GM19372 (cell line): ENCODE data around the gene MCC.
"Not testable (repeated sequence)": the region's sequence is repeated elsewhere in the genome, so short reads cannot be mapped to it uniquely, and the experiment has no call there.

Source experiments
- ATAC-seq: cut with Tn5 transposase; IDR thresholded peaks from one replicate; pipeline ENCODE4 v1.9.1; 2021; ENCODE audit warnings: mild to moderate bottlenecking, low read depth, moderate library complexity; ENCODE audit not compliant: unreplicated experiment

Gene MCC

DNA sequence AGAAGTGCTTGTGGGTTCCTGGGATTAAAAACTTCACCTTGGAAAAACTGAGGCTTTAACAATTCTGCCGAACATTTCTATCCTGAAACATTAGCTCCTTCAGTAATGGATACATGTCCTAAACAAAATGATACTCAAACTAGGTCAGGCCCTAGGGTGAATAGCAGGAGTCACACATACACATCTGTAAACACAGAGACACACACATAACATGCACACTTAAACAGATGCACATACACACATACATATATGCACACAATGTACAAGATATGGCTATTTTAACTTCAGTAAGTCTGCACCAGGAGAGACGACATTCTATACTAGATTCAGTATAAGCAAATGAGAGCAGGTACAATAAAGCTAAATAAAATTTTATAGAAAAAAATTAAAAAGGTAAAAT, 387.3 kb downstream of the MCC start:
- ATAC-seq = no peak

DNA sequence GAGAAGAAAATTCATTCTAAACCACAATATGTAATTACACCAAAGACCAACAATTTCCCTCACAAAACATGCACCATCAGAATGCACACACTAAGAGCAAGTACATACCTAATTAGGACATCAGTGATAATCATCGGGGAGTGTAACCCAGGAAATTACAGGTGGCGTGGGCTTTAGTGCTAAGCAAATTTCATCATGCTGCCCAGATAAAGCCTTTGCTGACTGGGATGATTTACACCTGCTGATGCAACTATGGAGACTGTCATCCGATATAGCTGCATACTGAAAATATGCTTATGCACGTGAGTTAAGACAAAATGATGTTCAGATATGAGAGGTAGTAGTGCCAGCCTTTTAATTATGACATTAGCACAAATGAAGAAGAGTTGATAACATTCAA, 388.4 kb downstream of the MCC start:
- ATAC-seq = no peak

DNA sequence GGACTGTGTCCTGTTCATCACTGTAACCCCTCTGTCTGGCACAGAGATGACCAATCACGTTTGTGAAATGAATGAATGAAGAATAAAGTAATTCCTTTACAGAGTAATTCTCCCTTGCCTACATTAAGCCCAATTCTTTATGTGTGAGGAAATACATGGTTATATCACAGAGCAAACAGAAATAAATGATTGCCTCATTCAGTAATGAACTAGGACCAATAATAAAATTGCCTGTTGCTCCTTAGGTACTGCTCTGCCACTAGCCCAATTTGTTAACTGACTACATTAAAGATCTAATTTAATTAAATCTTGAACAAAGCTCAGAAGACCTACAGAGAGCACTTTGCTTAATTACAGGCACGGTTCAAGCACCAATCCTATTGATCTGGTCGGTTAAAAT, 389.9 kb downstream of the MCC start:
- ATAC-seq = no peak

DNA sequence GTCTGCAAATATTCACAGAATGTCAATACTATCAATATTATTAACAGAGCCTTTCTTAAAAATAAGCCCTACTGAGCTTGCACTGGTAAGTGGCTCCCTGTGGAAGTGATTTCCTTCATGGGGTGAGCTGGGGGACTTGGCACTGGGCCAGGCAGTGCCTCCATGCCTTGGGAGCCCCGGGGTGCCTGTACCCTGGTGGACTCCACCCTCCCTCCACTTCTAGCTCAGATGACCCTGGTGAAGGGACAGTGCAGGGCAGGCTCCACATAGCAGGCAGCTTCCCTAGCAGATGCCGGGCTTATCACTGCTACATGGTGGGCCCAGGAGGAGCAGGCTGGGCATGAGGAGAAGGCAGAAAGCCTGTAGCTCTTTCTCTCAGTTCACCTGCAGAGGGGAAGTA, 392.4 kb downstream of the MCC start:
- no peak for ATAC-seq

DNA sequence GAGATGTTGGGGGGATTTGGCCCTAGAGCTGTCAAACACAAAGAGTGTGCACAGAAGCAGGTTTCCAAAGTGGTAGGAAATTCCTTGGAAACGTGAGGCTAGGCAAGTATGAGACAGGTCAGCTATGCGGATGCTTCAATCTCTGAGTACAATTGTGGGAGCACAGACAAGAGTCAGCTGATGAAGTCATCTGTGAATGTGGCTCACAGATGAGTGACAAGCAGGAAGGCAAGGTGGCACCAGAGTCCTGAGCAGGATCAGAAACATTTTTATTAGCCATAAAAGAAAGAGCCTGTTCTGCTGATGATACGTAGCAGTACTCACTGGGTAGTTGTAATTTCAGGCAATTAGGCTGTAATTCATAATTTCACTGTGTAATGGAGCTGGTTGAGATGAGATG, 394.7 kb downstream of the MCC start:
- no peak for ATAC-seq

DNA sequence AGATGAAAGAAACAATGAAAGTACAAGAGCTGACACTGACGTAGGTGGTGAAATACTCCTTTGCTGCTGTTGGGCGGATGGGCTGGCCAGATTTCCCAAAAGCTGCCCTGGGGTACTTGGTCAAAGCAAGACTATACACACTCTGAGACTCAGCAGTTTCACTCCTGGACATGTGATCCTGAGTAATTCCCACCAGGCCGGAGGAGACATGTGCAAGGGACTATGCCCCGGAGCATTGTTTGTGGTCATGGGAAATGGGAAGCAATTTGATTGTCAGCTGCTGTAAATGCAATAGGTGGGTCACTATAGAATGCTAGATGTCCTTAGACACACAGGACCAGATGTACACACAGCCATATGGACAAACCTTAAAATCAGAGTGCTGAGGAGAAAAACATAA, 395.6 kb downstream of the MCC start:
- no peak for ATAC-seq

DNA sequence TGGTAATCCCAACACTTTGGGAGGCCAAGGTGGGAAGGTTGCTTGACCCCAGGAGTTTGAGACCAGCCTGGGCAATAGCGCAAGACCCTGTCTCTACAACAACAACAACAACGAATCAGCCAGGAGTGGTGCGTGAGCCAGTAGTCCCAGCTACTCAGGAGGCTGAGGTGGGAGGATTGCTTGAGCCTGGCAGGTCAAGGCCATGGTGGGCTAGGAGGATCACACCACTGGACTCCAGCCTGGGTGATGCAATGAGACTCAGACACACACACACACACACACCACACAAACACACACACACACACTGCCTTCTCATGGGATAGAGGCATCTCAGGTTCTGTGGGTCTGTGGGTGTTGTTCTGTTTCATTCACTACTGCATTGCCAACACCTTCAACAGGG, 396.6 kb downstream of the MCC start:
- ATAC-seq = no peak

DNA sequence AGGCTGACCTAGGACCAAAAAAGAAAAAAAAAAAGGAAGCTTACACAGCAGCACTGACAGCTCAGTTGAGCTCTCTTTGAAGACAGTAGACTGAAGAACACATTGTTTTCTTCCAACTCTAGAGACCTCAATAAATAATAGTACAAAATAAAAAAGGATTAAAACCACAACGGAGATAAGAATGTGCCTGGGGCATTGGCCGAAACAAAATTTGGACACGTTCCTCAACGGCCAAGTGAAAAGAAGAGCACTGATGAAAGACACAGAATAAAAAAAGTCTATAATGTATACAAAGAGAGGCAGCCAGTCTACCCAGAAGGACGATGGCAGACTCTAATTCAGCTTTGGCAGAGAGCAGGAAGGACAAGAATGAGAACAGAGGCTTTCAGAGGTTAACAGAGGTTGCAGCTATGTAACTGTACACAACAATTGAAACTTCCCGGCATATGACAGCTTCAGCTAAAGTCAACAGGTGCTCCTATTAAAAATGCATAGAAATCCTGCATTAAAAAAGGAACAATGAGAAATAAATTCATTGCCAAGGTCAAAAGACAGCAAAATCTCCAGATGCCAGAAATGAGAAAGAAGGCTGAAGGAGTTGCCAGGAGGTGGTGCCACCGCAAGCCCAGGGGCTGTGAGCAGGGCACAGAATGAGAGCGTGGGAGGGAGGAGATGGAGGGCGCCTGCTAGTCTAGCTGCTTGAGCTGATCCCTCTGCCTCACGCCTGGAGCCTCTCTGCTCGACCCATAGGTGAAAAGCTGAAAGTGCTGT, 397.7 kb downstream of the MCC start:
- no peak for ATAC-seq

DNA sequence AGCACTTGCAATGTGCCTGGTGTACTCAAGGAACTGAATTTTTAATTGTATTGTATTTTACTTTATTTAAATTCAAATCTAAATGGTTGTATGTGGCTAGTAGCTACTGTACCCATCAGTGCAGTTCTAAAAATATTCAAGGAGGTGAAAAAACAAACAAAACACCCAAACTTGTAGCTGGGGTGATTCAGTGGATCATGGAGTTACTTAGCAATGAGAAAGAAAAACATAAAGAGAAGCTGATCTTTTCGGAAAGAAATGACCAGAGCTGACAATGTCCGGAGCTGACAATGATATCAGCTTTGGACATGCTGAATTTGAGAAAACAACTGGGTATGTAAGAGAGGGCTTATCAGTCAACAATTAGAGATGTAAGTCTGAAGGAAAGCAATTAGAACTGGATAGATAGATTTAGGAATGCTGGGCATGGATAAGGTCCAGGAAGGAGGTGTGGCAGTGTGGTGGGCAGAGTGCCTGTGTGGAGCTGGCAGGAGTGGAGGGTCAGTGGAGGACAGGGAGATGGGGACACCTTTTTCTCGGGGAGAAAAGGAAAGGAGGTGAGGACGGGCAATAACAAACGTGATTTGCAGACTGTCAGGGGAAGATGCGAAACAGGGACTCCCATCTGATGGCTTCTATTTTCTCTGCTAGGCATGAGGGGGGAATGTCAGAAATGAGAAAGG, 398.5 kb downstream of the MCC start:
- ATAC-seq = no peak

DNA sequence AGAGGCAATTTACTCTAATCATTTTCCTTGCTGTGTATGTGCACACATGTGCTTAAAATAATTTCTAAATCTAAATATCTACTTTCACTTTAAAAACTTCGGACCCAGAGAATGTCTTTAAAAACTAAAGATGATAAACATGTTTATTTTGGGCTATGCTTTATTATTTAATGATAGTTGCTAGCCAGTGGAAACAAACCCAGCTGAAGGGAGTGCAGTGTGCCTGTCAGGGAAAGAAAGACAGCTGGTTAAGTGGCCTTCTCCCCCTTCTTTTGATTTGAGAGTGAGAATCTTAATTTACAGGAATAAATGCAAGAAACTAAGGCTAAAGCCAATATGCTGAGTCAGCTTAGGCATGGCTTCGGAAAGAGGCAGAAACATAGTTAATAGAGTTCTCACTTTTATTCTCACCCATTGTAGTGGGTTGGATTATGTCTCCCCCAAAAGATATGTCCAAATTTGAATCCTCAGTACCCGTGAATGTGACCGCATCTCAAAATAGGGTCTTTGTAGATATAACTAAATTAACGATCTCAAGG, 400.2 kb downstream of the MCC start:
- ATAC-seq = no peak

DNA sequence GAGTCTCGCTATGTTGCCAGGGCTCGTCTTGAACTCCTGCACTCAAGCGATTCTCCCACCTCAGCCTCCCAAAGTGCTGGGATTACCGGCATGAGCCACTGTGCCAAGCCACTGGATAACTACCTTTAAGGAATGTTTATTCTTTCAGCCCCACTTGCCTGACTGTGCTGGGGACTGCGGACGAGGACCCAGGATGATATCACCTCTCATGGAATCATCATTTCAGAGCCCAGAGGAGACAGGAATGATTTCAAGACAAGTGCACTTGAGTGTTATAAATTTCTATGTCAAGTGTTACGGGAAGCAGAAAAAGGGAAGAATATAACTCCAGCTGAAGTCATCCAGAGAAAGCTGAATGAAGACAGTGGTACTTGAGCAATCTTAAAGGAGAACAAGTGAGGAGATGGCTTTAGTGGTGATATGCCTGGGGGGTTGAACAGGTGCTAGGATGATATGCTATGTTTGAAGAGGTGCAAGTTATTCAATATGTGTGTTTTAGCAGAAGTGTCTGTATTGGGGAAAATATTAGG, 402.3 kb downstream of the MCC start:
- ATAC-seq = no peak

DNA sequence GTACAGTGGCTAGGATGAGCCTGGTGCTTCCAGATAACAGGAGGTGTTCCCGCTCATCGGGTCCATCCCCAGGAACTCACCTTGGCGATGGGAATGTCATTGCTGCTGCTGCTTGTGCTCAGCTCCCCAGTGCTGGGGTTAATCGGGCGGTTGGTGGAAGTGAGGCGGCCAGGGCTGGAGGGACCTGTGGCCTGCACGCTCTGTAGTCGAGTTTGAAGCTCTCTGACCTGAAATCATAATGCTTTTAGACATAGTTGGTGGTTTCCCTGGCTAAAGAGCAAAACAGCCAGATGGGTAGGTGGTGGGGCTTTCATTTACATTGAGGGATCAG, 403.2 kb downstream of the MCC start:
- ATAC-seq = no peak

DNA sequence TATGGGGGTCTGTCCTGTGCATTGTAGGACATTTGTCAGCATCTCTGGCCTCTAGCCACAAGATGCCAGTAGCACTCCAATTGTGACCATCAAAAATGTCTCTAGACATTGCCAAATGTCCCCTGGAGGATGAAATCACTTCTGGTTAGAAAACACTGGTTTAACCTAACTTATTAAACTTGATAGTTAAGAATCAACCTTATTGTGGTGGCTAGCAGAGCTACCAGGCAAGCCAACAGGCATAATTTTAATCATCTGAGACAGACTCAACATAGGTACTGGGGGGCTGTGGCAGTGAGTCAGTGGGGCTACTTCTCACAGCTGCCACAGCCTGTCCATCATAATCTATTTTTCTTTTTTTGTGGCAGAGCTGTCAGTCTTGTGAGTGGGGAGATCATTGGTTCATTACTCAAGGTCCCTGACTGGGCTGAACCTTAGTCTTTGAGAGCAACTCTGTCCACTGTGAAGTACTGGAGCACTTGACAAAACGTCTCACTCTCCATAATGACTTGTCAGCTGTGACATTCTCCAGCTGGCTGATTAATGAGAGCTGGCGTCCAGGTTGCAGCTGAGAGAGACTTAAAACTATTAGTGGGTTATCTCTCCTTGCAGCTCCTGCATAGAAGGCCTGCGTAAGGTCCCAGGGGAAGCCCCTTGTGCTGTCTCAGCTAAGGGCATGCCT, 403.7 kb downstream of the MCC start:
- no peak for ATAC-seq

DNA sequence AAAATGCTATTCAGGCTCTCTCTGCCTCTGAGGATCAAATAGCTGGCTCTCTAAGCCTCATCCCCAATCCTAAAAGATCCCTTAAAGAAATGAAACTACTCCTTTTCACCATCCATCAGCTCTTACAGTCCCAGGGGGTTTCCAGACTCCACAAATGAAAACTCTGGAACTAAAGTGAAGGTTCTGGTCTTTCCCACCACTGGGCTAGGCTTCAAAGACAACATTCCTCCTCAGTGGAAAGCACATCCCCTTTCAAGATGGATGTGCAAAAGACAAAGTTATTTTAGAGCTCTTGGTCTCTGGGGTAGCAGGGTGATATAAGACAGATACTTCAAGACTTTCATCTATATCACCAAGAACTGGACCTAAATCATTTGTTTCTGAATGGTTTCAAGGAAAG, 404.8 kb downstream of the MCC start:
- ATAC-seq = no peak

DNA sequence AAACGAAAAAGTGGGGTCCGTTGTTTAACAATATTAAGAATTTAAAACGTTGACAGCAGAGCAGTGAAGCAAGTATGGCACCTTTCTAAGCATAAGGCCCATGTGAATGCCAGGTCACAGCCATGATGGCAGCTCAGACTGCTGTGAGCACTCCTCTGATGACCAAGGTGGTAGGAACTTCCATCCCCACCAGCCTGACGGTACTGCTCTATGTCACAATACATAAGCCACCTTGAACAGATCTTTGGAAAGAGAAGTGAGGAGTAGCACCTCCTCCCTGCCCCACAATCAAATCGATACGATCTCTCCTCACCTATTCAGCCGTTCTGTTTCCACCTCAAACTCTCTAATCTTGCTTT, 405.7 kb downstream of the MCC start:
- no peak for ATAC-seq

DNA sequence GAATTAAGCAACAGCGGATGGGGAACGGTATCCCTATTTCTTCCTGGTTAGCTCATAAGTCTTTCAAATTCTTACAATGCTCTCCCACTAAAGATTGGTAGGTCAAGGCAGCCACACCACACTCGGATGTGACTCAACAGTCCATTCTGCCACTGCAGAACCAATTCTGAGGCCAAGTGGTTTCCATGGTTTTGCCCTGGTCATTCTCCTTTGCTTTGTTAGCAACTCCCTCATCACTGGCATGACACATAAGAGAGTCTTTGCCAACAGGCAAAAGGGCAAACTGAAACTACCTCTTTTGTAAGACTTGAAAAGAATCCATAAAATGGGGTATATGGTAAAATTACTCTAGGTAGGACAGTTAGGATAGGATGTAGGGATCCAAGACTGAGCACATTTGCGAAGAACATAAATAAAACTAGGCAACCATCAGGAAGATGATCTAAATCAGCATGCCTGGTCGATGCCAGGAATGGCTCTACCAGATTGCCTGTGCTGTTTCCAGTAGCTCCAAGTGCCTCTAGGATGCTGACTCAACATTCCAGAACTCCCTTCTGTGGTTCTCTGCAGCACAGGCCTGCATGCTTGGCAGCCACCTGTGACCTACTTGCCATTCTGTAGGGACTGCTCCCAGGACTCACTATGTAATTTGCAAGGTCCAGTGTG, 406.2 kb downstream of the MCC start:
- ATAC-seq = no peak

DNA sequence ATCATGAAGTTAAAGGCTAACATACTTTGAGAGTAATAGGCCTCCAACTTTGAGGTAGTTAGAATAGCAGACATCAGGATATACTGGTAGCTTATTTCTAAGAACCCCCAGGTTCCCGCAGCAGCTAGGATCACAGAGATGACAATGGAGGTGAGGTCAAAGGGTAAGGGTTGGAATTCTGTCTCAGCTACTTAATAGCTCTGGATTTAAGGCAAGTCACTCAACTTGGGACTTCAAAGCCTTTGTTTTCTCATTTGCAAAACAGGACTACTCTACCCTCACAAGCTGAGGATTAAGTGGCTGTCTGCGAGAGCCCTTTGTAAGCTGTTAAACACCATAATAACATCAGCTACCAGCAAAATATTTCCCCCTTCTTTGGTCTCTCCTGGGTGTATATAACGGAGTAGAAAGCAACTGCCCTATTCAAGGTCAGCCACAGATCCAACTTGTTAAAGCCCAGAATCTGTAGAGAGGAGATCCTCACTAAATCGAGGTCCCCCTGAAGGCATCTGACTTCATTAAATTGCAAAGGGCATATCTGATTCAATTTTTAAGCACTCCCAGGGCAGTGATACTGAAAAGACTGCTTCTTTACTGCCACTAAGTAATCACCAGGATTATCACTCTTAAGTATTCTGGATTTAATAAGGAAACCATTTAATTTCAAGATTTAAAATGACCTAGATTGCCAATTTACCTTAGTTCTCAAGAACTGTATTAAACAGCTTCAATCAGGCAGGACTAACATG, 407.0 kb downstream of the MCC start:
- no peak for ATAC-seq

DNA sequence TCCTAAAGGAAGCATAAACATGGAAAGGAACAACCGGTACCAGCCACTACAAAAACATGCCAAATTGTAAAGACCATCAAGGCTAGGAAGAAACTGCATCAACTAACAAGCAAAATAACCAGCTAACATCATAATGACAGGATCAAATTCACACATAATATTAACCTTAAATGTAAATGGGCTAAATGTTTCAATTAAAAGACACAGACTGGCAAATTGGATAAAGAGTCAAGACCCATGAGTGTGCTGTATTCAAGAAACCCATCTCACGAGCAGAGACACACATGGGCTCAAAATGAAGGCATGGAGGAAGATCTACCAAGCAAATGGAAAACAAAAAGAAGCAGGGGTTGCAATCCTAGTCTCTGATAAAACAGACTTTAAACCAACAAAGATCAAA, 411.6 kb downstream of the MCC start:
- ATAC-seq = not testable (repeated sequence)

DNA sequence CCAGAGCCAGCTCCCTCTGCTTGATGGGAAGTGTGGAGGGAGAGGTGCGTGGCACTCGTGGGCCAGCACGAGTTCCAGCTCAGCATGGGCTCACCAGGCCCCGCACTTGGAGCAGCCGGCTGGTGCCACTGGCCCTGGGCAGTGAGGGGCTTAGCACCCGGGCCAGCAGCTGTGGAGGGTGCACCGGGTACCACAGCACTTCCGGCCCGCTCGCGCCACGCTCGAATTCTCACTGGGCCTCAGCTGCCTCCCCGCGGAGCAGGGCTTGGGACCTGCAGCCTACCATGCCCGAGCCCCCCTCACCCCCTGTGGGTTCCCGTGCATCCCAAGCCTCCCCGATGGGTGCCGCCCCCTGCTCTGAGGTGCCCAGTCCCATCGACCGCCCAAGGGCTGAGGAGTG, 413.2 kb downstream of the MCC start:
- no peak for ATAC-seq

DNA sequence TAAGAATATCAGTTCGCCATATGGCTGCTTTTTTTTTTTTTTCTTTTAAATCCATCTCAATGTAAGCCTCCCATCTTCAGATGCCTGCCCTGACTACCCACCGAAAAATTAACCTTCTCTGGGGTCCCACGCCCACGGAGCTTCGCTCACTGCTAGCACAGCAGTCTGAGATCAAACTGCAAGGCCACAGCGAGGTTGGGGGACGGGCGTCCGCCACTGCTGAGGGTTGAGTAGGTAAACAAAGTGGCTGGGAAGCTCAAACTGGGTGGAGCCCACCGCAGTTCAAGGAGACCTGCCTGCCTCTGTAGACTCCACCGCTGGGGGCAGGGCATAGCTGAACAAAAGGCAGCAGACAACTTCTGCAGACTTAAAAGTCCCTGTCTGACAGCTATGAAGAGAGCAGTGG, 414.6 kb downstream of the MCC start:
- not testable (repeated sequence) for ATAC-seq
